GM12801 (cell line): Measurements from ENCODE around the gene PHLDB2.

Source experiments
- TF ChIP-seq, protein P1 (sequence below): IDR thresholded peaks from one replicate; pipeline ENCODE4 v1.5.1; 2011; ENCODE audit warnings: control low read depth; ENCODE audit not compliant: insufficient read length; ENCODE audit errors: extremely low read depth

Gene PHLDB2

GRCh38 chr3:111901637-111902036, 42.6 kb downstream of the PHLDB2 start:
- TF ChIP-seq, protein P1, sequence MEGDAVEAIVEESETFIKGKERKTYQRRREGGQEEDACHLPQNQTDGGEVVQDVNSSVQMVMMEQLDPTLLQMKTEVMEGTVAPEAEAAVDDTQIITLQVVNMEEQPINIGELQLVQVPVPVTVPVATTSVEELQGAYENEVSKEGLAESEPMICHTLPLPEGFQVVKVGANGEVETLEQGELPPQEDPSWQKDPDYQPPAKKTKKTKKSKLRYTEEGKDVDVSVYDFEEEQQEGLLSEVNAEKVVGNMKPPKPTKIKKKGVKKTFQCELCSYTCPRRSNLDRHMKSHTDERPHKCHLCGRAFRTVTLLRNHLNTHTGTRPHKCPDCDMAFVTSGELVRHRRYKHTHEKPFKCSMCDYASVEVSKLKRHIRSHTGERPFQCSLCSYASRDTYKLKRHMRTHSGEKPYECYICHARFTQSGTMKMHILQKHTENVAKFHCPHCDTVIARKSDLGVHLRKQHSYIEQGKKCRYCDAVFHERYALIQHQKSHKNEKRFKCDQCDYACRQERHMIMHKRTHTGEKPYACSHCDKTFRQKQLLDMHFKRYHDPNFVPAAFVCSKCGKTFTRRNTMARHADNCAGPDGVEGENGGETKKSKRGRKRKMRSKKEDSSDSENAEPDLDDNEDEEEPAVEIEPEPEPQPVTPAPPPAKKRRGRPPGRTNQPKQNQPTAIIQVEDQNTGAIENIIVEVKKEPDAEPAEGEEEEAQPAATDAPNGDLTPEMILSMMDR = no peak

DNA sequence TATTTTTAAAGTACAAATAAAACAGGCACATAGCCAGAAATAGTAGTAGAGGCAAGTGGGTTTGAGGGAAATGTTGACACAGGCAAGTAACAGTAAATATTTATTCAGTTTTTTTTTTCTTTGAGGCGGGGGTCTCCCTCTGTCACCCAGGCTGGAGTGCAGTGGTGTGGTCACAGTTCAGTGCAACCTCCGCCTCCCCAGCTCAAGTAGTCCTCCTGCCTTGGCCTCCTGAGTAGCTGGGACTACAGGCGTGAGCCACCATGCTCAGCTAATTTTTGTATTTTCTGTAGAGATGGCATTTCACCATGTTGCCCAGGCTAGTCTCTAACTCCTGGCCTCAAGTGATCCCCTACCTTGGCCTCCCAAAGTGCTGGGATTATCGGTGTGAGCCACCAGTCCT, 43.5 kb downstream of the PHLDB2 start:
- TF ChIP-seq, protein P1 = no peak

DNA sequence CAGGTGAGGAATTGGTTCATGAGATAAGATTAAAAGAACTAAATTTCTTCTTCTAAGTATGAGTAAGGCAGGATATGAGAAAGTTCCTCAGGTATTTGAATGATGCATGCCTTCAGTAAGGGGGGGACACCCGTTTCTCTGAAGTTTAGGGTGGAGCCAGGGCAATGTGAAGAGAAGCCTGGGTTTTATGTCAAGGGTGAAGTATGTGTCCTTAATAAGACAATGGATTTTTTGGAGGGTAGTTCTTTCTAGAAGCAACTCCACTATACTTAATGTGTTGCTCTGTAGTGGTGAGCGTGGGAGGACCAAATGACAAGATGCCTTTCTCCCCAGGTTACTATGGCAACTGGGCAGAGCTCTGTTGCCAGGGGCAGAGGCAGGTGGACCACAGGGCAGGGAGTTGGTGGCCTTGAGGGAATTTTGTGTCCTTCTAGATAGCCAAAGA, 44.0 kb downstream of the PHLDB2 start:
- TF ChIP-seq, protein P1 = no peak

- TF ChIP-seq, protein P1 = no peak
Observed at GRCh38 chr3:111904376-111905241, 45.5 kb downstream of the PHLDB2 start.

- TF ChIP-seq, protein P1 = no peak
Observed at GRCh38 chr3:111906656-111907055, 47.6 kb downstream of the PHLDB2 start.

DNA sequence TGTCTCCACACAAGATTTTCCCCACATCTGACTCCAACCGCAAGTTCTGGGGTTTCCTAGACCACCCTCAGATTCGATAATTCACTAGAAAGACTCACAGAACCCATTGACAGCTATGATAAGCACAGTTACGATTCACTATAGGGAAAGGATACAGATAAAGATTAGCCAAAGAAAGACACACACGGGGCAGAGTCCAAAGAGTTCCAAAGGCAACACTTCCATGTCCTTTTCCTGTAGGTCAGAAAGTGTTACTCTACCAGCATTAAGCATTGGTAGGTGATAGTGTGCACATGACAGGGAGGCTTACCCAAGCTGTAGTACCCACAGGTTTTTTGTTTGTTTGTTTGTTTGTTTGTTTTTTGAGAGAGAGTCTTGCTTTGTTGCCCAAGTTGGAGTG, 48.1 kb downstream of the PHLDB2 start:
- TF ChIP-seq, protein P1 = no peak

DNA sequence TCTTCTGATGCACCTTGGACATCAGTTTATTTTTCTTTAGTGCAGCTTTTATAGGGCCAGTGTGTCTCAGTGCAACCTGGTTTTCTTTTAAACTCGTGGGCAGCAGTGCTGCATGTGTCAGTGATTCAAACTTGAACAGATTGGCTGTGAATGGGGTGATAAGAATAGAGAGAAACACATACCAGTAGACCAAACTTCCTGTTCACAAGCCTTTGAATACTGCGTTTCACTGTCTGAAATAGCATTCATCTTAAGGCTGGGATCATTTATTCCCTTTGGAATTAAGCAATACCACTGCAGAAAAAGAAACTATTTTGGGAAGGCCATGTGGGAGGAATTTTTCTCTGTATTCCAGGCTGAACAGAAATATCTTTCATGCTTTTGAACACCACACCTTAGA, 51.7 kb downstream of the PHLDB2 start:
- TF ChIP-seq, protein P1 = no peak
